T-helper 22 cell (primary cell): ENCODE data around the gene RAP2A.

Experiments used
- DNase-seq: peaks from one replicate; pipeline ENCODE4 v3.0.0-alpha.2; 2020; ENCODE audit warnings: low read depth

RAP2A gene

DNA sequence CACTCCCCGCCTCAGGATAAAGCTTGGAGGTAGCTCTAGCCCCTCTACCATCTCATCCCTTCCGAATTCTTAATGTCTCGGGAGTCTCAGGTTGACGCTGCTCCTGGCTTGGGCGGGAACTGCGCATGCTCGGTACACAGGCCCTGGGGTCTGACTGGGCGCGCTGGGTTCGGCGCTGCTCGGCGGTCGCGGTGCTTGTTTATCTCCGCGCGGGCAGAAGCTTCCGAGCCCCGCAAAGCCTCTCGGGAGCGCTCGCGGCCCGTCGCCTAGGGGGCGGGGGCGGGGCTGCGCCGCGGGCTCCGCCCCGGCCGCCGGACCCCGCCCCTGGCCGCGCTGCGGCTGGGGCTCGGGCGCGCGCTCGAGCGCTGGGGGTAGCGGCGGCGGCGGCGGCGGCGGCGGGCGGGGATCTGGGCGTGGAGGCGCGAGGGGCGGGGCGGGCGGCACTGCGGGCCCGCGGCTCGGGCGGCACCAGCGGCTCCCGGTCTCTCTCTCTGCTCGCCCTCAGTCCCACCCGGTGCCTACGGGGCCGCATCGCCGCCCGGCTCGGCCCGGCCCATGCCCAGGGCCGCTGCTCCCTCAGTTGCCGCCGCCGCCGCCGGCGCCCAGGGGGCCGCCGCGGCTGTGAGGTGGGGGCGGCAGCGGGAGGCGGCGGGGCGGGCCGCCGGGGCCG is at the start of gene RAP2A:
Gene RAP2A (plus strand): TSS at position 443 of the 670 bp plus-strand sequence. CDS start 302 bp downstream, outside the sequence.
- DNase-seq = peak; percentile 84

DNA sequence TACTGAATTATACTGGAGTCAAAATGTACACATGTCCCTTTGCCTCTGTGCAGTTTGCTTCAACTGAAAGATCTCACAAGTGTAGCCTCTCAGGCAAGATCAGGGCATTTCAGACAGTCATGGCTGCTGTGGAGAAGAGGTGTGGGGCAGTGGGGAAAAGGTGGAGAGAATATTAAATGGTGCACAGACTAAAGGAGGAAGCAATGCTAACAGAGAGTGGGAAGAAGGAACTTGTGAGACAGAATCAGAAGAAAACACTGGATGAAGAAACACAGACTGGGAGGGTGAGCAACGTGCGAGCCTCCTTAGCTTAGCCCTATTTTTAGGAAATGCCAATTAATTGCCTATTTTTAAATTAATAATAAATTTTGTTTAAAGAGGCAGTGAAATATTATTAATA is 49.6 kb upstream of the RAP2A start:
- no peak for DNase-seq

DNA sequence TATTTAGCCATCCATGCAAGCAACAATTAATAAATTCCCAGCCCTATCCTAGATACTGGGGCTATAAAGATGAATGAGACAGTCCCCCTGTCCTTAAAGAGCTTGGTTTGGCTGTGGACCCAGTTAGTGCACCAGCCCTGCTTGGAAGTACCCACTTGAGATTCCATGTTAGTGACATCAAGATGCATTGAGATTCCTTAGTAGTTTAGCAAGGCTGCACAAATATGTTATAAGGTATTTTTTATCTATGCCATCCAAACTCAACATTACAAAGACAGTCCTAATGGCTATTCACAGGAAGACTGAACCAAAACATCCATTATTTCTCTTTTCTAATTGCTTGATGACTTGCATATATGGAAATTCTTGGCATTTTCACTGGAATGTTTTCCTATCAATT is 48.8 kb upstream of the RAP2A start:
- no peak for DNase-seq

DNA sequence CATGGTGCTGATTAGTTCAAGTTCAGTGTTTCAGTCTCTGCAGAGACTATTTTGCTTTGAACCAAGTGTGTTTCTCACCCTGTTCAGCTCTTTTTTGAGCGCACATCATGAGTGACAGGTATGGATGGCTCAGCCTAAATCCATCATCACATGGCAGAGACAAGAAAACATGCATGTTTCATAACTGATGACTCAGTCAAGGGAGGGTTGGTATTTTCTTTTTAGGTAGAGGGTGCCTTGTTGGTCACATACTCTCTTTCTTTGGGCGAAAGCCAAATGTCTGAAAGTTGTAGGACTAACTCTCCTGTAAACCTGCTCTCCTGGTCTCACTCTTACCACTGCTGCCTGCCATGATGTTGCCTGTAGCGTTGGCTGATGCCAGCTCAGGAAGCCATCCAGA is 48.1 kb upstream of the RAP2A start:
- DNase-seq = no peak

DNA sequence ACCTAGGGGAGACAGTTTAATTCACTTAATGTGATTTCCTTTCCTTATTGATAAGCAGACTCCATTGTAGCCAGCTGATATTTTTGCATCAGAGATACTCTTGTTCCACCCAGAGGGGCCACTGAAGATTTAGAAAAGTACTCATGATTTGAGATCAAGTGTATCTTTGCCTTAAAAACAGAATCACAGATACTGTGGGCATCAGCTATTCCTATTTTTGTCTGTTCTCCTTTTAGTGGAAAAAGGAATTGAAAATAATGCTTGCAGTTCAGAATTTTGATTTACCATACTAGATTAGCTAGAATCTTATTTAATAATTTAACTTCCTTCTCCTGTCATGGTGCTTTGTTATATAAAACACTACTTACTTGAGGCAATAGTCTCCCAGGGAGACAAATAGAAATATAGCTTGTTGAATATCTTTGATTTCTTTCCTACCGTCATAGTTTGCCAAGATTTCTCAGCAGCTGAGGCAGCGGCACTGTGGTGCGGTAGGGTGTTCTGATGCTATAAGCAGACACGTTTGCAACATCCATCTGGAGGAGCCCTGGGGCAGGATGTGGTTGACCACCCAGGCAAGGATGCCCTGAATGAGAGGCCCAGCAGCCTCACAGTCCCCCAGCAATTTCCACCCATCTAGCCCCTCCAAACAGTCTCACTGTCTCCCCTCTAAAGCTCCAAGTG is 47.0 kb upstream of the RAP2A start:
- DNase-seq = no peak

DNA sequence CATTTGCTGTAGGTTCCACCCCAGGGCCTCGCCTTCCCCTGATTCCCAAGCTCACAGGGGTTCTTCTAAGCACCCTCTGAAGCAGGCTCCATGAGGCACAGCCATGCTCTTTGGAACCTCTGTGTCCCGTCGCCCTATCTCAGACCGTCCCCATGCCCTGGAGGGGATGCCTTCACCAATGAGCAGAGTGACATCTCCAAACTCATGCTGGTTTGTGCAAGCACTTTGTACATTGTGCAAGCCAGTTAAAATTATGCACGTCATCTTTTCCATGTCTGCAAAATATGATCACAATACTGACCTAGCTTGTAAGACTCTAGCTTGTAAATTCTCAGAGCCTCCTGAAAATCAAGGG is 46.5 kb upstream of the RAP2A start:
- no peak for DNase-seq

DNA sequence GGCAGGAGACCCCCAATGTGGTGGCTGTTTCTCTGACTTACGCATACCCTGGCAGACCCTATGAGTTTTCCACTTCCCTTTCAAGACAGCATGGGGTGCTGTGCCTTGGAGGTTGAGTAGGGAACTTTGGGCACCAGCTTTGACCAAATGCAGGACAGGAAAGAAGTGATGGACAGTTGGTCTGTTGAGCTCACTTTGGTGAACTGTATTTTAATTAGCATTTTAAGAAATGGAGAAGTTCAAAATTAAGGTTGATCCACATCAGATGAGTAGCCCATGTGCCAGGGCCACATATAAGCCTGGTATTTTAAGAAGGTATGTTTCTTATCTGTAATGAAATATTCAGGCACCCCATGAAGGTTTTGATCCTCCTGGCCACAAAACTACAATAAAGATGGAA is 46.1 kb upstream of the RAP2A start:
- no peak for DNase-seq

DNA sequence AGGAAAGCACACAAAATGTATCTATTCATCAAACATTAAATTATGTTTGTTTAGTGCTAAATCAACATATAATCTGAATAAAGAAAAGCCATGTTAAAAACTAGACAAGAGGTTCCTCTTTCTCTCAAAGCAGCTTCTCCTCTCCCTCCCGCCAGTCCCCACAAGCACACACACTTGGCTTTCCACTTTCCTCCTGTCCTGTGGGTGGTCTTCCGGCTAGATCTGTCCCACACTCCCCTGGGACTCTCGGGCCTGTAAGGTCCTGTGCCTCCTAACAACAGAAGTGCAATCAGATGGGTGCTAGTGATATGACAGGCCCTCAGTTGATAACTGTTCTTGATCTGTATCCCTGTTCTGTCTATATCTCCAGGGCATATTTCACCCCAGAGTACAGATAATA is 45.6 kb upstream of the RAP2A start:
- no peak for DNase-seq

DNA sequence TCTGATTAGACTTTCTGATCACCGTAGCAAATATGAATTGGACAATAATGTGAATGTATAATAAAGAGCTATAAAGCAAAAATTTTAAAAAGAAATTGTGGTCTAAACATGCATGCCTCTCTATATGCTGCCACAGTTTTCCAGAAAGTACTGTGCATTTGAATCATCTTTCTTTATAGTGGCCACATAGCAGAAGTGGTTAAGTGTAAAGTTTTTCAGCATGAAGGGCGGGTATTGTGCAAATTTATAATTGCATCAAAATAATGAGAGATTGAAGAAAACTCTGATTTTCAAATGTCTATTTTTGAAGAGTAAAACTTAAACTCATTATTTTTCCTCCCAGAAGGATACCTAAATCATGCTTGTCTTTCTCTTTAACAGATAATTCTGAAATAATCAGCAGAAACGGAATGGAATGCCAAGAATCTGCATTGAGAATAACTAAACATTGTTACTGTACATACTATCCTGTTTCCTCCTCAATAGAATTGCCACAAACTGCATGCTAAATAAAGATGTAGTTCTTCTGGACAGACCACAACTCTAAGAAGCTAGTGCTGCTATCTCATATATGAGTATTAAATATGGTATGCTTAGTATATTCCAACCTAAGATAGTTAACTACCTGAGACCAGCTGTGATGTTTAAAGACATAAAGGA is 42.9 kb upstream of the RAP2A start:
- DNase-seq = no peak

DNA sequence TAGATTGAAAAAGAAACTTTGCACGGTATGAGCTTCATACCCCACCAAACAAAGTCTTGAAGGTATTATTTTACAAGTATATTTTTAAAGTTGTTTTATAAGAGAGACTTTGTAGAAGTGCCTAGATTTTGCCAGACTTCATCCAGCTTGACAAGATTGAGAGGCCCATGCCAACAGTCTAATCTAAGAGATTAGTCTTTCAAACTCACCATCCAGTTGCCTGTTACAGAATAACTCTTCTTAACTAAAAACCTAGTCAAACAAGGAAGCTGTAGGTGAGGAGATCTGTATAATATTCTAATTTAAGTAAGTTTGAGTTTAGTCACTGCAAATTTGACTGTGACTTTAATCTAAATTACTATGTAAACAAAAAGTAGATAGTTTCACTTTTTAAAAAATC is 41.9 kb upstream of the RAP2A start:
- DNase-seq = no peak

DNA sequence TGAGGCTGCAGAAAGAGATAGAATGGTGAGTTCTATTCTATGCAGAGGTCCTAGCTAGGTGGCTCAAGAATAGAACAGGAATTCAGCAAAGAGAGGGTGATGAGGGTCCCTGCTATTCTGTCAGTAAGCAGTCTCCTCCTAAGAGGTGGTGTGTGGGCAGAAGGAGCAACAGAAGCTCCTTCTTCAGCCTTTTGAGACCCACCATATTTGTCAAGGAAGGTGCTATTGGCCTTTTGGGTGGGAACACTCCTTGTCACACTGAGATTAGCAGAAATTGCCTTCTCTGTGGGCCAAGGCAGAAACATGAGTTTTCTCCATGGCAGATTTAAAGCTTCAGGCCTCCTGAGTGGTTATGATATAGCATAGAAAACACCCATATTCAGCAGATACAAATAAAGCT is 39.4 kb upstream of the RAP2A start:
- DNase-seq = no peak

DNA sequence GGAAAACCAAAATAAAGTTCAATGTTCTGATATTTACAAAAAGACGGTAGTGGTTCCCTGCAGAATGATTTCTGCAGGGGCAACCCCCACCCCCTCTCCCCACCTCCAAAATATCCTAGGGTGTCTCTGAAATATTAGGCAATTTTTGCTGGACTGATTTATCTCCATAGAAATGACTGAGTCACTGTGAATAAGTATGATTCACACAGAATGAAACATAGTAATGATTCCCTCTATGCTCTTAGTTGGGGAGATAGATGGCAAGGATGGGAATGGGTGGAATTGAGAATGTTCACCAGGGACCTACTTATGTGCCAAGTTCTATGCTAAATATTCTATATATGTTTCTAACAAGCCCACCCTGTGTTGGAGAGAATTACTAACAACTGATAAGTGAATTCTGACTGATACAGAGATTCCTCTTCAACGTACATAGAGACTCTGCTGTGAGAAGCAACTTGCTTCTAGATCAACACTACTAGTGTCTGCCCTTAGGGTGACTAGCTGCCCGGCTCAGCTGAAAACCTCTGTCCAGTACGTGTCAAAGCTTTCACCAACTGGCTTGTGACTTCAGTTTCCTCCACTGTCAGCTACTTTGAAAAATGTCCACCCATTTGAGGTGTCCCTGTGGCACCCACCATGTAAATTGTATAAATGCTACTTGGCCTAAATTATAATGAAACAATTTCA is 38.4 kb upstream of the RAP2A start:
- DNase-seq = no peak

DNA sequence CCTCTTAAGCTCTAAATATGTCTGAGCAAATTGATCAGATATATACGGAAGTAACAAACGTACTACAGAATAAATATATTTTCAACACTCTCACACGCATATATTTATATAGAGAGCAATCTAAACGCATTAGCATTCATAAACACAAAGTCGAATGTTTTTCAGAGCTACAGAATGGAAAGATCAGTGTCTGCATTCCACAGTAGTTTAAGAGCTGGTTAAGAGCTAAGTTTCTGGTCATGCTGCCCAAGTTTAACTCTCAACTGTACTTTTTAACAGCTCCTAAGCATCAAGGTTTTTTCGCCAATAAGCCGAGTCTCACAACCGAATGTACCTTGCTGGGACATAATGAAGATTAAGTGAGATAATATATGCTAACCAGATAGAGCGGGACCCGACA is 36.7 kb upstream of the RAP2A start:
- DNase-seq = no peak

DNA sequence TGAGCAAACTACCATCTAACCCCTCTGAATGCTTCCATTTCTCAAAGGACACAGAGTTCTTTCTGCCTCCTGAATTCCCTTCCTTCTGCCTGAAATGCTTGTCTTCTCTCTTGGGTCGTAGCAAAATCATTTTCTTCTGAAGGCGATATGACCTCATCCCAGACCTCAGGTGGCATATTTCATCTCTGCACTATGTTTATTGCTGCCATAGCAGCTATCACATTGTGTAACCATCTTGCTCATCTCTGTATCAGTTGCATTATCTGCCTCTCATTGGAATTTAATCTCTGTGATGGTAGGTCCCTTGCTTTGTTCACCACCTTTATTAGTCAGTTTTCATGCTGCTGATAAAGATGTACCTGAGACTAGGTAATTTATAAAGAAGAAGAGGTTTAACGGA is 32.5 kb upstream of the RAP2A start:
- no peak for DNase-seq

DNA sequence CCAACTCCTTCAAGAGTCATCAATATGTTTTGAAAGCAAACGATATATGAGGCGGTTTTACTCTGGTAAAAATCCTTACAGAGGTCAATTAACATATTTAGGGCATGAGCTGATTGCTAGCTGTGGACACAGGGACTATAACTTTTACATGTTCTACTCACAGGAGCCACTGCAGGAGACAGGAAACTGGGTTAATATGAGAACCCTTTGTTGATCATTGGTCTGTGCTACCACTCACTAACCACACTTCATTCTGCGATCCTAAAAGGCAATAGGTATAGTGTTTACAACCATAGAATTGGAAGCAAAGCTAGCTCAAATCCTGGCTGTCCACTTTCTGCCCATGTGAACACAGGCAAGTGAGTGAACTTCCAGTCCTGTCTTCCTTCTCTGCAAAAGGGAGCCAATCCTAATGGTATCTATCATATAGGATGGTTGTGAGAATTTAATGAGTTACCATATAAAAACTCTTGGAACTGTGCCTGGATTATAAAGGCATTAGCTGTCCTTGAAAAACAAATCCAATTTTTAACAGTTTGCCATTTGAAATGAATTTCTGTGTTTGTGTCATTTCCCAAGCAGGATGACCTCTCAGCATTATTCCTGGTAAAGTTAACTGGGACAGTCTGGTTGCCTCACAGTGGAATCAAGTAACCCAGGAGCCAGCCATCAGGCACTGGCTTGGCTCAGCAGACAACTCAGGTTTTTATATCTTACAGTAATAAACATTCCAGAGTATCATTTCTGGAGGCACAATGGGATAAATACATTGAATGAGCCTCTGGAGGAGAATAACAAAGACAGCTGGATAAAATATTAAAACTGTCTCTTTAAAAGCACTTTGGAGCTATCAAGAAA is 29.8 kb upstream of the RAP2A start:
- no peak for DNase-seq

DNA sequence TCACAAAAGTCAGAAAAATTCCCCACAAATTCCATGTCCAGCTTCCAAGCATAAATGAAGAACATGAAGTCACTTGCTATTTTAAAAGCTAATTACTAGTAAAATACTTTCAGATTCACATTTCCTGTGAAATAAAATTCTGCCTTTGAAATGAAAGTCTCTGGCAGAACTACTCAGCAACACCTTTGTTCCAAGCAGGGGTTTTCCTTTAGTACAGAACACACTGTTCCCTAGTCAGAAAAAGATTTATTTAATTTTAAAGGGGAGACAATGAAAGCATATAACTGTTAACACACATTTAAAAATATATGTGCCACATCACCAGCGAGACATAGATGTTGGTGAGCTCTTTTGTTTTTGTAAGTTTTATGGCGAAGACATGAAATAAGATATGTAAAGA is 26.4 kb upstream of the RAP2A start:
- DNase-seq = no peak

DNA sequence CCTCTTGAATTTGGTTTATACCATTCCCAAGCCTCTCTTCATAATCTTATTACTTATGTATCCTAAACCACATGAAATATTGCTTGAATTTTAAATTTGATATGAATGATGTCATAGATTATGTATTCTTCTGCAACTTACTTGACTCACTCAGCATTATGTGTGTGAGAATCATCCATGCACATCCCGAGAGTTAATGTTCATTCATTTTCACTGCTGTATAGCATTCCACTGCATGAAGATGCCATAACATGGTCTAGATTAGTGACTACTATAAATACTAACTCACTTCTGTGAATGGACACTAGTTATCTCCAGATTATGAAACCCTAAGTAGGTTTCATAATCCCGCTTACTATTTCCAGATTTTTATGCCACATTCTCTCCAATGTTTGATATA is 25.0 kb upstream of the RAP2A start:
- DNase-seq = no peak

DNA sequence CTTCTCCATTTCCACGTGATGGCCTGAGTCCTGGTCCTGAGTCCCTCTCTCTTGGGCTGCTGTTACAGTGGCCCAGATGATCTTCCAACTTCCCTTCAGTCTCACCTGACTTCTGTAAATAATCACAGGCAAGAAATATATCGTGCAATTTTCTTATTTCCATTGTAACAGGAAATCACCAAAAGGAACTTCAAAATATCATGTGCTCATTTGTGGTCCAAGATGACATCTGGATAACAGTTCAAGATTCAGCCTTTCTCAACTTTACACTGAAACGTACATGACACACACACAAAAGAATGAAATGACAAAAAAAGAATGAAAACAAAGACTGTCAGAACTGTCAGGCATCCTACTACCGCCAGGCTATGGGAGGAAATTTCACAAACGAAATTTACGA is 22.0 kb upstream of the RAP2A start:
- no peak for DNase-seq

DNA sequence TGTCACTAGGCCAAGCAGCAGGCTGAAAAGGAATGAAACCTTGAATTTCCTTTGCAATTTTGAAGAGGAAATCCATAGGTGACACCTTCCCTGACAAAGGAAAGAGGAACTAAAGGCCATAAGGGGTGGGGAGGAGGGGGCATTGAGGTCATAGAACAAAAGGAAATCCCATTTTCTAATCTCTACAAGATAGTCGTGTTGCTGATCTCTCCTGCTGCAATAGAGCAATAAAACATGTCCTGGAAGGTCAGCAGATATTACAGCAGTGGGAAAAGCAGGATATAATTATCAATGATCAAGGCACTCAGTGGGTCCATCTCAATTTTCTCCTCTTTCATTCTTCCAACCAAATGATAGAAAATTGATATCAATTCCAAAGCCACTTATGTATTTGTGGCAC is 20.3 kb upstream of the RAP2A start:
- no peak for DNase-seq

DNA sequence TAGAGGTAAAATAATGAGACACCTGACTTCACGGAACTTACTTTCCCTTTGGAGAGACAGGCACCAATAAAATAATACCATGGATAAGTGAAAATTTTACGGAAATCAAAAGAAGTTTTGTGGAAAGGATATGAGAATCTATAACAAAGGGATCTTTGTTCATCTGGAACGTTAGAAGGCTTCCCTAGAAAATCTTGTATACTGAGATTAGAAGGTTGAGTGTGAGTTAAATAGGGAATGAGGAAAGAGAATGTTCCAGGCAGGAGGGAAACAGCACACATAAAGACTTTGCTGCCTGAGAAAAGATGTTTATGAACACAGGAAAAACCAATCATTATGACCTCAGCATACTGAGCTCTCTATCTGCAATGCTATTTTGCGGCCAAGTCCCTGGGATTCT is 19.6 kb upstream of the RAP2A start:
- no peak for DNase-seq

DNA sequence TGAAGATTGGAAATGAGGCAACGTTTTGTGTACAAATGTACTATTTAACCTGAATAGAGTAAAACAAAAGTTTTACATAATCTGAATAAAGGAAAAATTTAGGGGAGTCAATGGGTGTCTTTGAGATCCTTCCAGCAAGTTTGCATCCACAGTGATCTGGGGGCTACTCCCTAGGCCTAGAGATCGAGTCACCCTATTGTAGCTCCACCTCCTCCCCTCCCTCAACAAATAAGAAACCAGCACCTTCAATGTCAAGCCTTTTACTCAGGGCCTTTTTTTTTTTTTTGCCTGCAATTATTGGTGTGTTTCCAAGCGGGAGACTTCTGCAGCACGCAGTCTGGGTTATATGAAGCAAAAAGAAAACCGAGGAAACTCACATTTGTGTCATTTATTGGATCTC is 16.3 kb upstream of the RAP2A start:
- no peak for DNase-seq
